Fibroblast of pulmonary artery (primary cell): ENCODE results near the gene METTL21C.

Experiments
- DNase-seq: peaks from one replicate; pipeline ENCODE4 v3.0.0-alpha.2; 2010; ENCODE audit warnings: low read depth
- H3K4me3 ChIP-seq: replicated peaks from 2 replicates; pipeline ENCODE4 v1.5.1; 2011; ENCODE audit warnings: low read depth, mild to moderate bottlenecking, control low read depth, low read length, moderate library complexity
- TF ChIP-seq, protein P1 (sequence below): IDR thresholded peaks from 2 replicates; pipeline ENCODE4 v1.5.1; 2011; ENCODE audit warnings: mild to moderate bottlenecking, control low read depth, low read length, inconsistent platforms; ENCODE audit errors: missing control alignments

The METTL21C gene

DNA sequence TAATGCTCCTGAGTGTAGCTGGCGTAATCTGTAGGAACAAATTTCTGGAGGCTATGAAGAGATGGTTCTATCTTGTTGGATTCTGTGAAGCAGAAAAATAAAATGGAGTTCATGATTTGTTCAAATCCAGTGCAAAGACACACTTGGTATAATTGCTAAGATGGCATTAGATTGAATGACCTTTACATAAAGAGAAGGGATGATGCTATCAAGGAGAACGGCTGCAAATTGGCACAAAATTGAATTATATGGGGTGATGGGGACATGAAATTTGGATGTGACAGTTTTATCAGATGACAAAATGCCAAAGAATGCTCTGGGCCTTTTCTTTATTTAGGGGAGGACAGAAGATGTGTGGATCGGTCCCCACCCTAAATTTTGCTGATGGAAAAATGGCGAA lies 4.0 kb downstream of the METTL21C start:
- H3K4me3 ChIP-seq = no peak overlapping the region
- TF ChIP-seq, protein P1, sequence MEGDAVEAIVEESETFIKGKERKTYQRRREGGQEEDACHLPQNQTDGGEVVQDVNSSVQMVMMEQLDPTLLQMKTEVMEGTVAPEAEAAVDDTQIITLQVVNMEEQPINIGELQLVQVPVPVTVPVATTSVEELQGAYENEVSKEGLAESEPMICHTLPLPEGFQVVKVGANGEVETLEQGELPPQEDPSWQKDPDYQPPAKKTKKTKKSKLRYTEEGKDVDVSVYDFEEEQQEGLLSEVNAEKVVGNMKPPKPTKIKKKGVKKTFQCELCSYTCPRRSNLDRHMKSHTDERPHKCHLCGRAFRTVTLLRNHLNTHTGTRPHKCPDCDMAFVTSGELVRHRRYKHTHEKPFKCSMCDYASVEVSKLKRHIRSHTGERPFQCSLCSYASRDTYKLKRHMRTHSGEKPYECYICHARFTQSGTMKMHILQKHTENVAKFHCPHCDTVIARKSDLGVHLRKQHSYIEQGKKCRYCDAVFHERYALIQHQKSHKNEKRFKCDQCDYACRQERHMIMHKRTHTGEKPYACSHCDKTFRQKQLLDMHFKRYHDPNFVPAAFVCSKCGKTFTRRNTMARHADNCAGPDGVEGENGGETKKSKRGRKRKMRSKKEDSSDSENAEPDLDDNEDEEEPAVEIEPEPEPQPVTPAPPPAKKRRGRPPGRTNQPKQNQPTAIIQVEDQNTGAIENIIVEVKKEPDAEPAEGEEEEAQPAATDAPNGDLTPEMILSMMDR = no peak
- DNase-seq = no peak

DNA sequence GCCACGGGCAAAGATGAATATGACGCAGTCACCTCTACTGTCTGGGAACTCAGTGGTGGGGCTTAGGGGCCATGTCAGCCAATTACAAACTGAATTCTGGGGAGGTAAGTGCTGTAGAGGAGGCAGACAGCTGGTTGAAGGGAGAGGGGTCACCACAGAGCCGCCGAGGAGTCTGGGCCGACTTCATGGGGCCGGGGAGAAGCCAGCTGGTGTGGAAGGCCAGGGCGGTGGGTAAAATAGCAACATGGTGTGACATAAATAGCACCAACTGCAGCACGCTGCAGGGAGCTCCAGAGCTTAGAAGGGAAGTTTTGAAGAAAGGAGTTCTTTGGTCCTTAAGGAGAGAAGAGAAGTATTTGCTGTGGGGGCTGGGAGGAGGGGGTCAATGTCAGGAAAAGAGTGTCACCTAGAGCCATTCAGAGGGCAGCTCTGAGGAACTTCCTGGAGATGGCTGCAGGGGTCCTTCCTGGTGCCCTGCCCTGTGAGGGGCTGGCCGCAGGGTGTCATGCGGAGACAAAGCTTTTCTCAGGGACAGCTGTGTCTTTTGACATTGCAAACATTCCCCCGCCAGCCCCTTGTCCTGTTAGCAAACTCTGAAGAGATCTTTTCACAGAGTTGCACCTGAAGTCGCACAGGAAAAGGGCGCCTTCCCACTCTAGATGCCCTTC lies 6.4 kb downstream of the METTL21C start:
- H3K4me3 ChIP-seq = no peak overlapping the region
- DNase-seq = no peak
- TF ChIP-seq, protein P1 = no peak

DNA sequence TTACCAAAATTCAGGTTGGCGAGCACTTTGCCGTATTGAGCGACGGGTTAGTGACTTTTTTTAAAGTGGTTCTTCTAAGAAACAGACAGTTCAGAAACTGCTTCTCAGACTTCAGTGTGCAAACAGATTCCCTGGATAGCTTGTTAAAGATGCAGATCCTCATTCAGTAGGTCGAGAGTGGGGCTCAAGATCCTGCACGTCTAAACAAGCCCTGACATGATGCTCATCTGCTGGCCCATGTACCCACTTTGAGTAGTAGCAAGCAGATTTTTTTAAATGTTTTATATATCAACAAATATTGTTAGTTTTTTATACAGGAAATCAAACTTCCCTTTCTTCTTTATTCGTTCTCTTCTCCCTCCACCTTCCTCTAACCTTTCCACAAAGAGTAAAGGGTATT lies 7.3 kb downstream of the METTL21C start:
- TF ChIP-seq, protein P1 = no peak
- H3K4me3 ChIP-seq = no peak overlapping the region
- no peak for DNase-seq

DNA sequence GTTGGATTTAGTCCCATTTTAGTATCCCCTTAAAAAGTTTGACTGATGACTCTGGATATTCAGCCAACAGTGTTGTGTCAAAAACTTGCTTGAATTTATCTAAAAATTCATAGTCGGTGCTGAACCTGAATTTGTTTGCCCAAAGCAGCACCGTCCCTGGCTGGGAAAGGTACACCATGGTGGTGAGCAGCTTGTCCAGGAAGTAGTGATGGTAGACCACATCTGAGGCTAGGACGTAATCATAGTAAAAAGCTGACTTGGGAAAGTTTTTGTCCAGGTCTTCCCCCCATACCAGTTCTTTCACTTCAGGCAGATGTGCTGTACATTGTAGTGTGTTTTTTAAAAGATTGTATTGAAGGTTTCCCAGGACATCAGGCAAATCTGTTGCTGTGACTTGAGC lies 8.8 kb downstream of the METTL21C start:
- DNase-seq = no peak
- H3K4me3 ChIP-seq = no peak overlapping the region
- TF ChIP-seq, protein P1 = no peak

DNA sequence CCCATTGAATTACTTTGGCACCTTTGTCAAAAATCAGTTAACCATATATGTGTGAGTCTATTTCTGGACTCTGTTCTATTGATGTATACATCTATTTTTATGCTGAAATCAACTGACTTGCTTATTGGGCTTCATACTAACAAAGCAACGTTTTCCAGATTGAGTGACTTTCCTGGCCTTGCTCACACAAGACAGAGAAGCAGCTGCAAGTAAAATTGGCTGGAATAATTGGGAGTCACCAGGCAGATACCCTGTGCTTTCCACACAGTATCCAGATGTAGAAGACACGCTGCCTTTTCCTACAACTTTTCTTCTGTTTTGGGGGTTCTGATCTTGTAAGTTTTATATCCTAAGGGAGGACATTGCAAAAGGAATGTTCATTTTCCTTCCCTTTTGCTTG lies 11.2 kb downstream of the METTL21C start:
- DNase-seq = no peak
- H3K4me3 ChIP-seq = no peak overlapping the region
- TF ChIP-seq, protein P1 = no peak

DNA sequence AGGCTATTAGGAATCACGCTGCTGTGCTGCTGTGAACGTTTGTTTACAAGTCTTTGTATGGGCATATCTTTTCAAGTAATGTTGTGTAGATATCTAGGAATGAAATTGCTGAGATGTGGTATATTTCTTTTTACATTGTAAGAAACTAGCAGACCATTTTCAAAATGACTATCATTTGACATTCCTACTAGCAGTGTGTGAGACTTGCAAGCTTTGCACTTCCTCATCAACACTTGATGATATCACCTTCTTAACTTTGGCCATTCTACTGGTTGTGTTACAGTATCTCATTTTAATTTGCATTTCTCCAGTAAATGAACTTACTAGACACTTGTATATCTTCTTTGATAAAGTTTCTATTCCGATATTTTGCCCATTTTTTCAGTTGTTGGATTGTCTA lies 12.1 kb downstream of the METTL21C start:
- TF ChIP-seq, protein P1 = no peak
- no peak for DNase-seq
- no peak overlapping the region for H3K4me3 ChIP-seq

DNA sequence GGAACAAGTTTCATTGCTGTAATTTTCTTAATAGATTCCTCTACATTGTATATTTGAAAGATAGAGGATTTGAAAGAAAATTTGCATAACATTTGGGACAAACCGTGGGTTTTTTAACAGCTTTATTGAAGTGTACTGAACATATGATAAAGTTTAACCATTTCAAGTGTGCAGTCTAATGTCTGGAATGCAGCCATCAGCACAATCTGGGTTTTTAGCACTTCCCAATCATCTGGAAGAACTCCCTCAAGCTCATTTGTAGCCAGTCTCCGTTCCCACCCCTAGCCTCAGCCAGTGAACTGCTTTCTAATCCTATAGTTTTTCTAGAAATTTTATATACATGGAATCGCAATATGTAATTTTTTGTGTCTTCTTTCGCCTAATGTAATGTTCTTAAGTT lies 12.6 kb downstream of the METTL21C start:
- TF ChIP-seq, protein P1 = no peak
- H3K4me3 ChIP-seq = no peak overlapping the region
- DNase-seq = no peak
